ENCODE data around the gene C2orf66. TPM values are rescaled to one million over a fixed set of nuclear protein-coding genes. Genes with fewer than 3 reads are reported as not detected.

The C2orf66 gene
- total RNA-seq, 2 donors from 2014 or later: 0.18 TPM; not detected in 1

DNA sequence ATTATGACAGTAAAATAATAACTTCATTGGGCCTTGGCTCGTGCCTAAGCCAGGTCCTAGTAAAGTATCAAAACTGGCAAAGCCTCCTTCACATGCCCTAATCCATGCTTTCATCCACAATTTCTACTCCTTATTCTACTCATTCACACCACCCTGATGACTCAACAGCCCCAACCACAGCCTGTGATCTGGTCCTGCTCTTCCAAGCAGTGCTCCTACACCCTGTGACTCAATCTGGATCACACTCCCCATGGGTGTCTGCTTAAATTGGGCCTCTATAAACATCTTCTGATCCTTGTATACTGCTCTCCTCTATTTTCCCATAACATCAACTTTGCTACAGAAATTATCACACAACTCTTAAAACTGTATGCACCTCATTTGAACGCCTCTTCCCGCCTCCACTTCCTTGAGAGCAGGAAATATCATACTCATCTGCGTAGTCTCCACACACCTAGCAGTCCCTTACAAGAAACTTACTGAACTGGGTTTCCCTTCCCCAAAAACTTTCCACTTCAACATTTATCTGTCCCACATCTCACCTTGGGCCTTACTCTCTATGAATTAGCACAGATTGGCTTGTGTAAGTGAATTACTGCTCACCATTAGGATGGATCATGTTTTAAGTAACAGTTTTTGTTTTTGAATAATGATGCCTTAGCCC lies 25.6 kb downstream of the C2orf66 start:
- DNase-seq (no peak), ATAC-seq (peak in 1 of 2 donors; percentile 72)
- intact Hi-C loops (cut with DNase I): loop anchor here in 1 of 2 donors (10.0 kb wide), 1 partner anchor 621 kb away; no protein-coding TSS in a partner anchor

DNA sequence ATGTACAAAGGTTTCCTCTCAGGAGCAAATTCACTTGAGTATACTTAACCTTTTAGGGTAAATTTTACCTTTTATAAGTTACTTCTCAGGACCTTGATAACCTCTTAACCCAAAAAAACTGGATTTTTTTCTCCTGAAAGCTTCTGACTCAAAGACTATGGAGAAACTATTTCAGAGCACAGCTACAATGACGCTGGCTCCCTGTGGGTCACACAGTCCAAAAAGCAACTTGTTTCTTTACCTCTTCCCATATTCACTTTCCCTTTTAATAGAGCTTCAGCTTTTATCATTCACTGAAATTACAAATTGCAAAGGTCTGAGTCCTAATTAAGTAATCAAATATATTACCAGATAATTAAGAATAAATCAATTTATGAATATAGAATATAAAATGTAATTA lies 42.1 kb downstream of the C2orf66 start:
- intact Hi-C loops (cut with DNase I): no loop called here

DNA sequence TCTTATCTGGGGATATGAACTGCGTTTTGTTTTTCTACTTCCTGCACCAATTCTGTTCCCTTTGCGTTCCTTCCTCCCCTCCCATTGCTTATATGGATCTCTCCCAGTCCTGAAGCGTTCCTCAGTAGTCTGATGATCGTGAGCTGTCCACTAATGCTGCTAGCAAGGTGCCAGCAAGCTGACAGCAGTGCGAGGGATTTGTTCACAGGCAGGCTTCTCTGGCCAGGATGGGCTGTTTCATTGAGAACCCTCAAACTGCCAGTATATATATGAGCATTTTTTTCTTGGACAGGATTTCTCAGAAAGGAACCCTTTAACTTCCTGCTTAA lies 49.8 kb downstream of the C2orf66 start:
- DNase-seq (no peak), ATAC-seq (peak; percentile 33 to 34)
- intact Hi-C loops (cut with DNase I): loop anchor here (5.0 to 10.0 kb wide), 3 partner anchors 295 to 685 kb away; no protein-coding TSS in a partner anchor

More for the DNA sequence above, 42.1 kb downstream of the C2orf66 start:
- ATAC-seq (no peak), DNase-seq (no peak)

DNA sequence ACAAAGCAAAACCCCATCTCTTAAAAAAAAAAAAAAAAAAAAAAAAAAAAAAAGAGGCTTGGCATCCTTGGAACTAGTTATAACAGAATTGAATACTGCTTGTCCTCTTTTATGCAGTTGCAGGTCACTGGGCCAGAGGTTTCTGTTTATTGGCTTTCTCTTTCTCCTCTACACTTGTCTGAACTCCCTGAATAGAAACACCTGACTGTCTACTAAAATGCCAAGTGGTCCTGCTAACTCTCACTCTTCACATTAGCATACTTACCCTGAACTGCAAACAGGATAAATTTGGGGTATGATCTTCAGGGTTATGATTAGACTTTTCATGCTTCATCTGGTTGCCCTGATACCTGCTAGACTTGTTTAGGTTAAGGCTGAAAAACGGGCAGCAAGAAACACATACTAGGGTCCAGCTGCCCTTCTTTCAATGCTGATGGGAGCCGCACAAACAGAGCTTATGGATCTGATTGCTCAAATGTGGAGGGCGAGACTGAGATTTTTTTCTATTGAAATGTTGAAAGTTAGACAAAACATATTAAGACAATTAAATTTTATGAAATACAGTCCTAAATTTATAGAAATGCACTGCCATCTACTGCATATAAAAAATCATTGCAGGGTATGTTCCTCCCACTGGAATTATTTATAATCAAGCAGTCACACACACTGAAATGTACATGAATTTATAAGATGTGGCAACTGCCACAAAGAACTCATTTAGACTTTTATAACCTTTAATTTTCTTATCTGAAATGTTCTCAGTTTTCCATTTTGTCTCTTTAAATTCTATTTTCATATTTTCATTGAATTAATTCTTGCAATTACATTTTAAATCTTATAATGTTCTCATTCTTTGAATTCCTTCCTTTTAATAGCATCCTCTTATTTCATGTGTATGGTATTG lies 50.4 kb downstream of the C2orf66 start:
- no peak for DNase-seq
- ATAC-seq: no peak
- intact Hi-C loops (cut with DNase I): loop anchor here (5.0 to 10.0 kb wide), 3 partner anchors 294 to 684 kb away; no protein-coding TSS in a partner anchor

Other genes starting within 250 kb of the C2orf66 start
- gene HECW2, start 215.8 kb downstream of the C2orf66 start, total RNA-seq: 10 to 100 TPM; 17.7 to 21.2 TPM
- gene CCDC150, start 169.6 kb downstream of the C2orf66 start, total RNA-seq: 1 to 10 TPM; 1.5 to 2.5 TPM
- gene GTF3C3, start 9.7 kb downstream of the C2orf66 start, total RNA-seq: 10 to 100 TPM; 21.4 to 23.6 TPM
- 1 to 10 TPM; 7.9 to 9.0 TPM for gene PGAP1, start 117.4 kb upstream of the C2orf66 start, total RNA-seq